Esophagus muscularis mucosa (tissue), 4 donors: ENCODE measurements around the gene TIGAR.

ENCODE experiments used
- EP300 ChIP-seq: sonication (generic); formaldehyde crosslinking; IDR thresholded peaks from one replicate; pipeline ENCODE4 v1.6.1; 2017; ENCODE audit warnings: antibody characterized with exemption
- POLR2A ChIP-seq: fragments of 450-650 bp; IDR thresholded peaks from one replicate; pipeline ENCODE4 v1.6.1; 2017; ENCODE audit warnings: antibody characterized with exemption, moderate library complexity, mild to moderate bottlenecking, low read depth
- POLR2AphosphoS5 ChIP-seq, 2 donors: sonication (generic); formaldehyde crosslinking; IDR thresholded peaks; one replicate each; pipeline ENCODE4 v1.6.1; 2017; ENCODE audit warnings: antibody characterized with exemption in 2 of 2
- TF ChIP-seq, protein P1 (sequence below), 3 experiments: fragments of 200-600 bp in 2 of 3; fragments of 450-650 bp in 1 of 3; sonication (generic) in 2 of 3; IDR thresholded peaks; one replicate each; pipeline ENCODE4 v1.5.1; 2017 to 2019; ENCODE audit warnings: antibody characterized with exemption in 3 of 3, mild to moderate bottlenecking in 2 of 3, moderate library complexity in 1 of 3

DNA sequence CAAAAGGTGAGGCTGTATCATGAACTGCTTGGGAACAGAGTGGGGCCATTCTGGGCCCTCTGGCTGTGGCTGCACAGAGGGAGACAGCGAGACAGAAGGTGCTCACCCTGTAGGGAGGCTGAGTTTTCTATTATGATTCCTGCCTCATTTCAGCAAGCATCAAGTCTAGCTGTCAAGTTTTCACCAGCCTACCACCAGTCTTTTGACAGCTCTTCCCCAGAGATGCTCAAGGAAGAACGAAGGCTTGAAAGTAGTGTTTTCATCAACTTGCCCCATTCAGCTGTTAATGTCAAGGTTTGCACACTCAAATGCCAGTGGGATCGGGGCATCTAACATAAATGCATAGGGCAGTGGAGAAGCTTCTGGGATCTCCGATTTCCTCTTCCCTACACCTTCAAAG, 48.5 kb downstream of the TIGAR start:
- TF ChIP-seq, protein P1, sequence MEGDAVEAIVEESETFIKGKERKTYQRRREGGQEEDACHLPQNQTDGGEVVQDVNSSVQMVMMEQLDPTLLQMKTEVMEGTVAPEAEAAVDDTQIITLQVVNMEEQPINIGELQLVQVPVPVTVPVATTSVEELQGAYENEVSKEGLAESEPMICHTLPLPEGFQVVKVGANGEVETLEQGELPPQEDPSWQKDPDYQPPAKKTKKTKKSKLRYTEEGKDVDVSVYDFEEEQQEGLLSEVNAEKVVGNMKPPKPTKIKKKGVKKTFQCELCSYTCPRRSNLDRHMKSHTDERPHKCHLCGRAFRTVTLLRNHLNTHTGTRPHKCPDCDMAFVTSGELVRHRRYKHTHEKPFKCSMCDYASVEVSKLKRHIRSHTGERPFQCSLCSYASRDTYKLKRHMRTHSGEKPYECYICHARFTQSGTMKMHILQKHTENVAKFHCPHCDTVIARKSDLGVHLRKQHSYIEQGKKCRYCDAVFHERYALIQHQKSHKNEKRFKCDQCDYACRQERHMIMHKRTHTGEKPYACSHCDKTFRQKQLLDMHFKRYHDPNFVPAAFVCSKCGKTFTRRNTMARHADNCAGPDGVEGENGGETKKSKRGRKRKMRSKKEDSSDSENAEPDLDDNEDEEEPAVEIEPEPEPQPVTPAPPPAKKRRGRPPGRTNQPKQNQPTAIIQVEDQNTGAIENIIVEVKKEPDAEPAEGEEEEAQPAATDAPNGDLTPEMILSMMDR (IDR thresholded peaks at IDR 0.05) = no peak
- TF ChIP-seq POLR2AphosphoS5 (IDR thresholded peaks at IDR 0.05) (no peak), POLR2A (no peak), EP300 (no peak)
